GM20000 (cell line): ENCODE measurements around the gene TMEM165.
"Not testable (repeated sequence)": the region's sequence is repeated elsewhere in the genome, so short reads cannot be mapped to it uniquely, and the experiment has no call there.

Experiments
- DNase-seq: peaks from one replicate; pipeline ENCODE4 v3.0.0; 2012; ENCODE audit warnings: low spot score
- CTCF ChIP-seq: IDR thresholded peaks from 2 replicates; pipeline ENCODE4 v1.5.1; 2012; ENCODE audit warnings: mild to moderate bottlenecking, control low read depth; ENCODE audit errors: extremely low read depth, missing control alignments

TMEM165 gene, protein sequence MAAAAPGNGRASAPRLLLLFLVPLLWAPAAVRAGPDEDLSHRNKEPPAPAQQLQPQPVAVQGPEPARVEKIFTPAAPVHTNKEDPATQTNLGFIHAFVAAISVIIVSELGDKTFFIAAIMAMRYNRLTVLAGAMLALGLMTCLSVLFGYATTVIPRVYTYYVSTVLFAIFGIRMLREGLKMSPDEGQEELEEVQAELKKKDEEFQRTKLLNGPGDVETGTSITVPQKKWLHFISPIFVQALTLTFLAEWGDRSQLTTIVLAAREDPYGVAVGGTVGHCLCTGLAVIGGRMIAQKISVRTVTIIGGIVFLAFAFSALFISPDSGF

GRCh38 chr4:55395529-55396307, at the start of gene TMEM165:
Gene TMEM165 (plus strand): TSS chr4:55395957. CDS start chr4:55396190, 233 bp downstream.
- DNase-seq = peak; percentile 95
- TF ChIP-seq CTCF = no peak

DNA sequence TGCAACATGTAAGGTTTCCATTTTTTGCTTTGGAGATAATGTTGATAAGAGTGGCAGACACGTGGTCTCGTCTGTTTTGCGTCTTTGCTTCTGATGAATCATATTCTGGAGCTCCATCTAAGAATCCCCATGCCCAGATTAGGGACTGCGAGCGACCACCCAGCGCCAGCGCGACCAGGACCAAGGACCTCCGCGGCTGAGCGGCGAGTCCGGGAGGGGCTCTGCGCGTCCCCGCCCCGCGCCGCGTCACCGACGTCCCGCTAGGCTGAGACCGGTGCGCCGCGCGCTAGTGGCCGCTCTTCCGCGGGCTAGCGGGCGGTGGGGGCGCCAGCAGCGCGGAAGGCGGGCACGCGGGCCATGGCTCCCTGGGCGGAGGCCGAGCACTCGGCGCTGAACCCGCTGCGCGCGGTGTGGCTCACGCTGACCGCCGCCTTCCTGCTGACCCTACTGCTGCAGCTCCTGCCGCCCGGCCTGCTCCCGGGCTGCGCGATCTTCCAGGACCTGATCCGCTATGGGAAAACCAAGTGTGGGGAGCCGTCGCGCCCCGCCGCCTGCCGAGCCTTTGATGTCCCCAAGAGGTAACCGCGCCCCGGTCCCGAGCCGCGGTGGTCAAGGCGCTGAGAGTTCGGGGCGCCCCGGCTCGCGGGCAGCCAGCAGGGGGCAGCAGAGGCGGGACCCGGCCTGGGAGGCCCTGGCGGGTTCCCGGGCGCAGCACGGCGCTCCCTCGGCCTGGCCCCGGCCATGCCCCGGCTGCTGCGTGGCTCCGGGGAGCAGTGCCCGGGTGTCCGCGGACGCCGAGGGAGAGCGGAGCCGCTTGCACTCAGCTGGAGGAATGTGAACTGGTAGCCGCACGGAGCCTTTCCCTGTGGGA, 49.5 kb upstream of the TMEM165 start, which contains the start of gene SRD5A3:
Gene SRD5A3, plus strand, starts transcription at position 263 of the 871 bp plus-strand sequence. Its CDS starts 95 bp downstream, at position 358.
- peak; percentile 94 for DNase-seq
- TF ChIP-seq CTCF = peak; percentile 84

DNA sequence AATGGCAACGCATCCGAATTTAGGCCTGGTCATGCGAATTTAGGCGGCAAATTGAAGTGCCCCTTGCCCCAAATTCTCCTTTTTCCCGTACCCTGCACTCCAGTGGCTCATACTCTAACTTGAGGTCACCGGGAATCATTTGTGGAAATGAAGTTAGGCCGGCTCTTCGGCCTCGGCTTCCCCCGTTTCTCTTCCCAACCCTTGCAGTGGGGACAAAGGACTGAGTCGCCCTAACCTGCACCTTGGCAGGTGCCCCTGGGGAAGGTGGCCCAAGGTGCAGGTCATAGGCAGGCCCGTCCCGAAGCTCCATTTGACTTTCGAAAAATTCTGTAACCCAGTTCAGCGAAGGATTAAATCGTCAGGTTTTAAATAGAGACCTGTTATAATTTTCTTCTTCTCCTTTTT, 48.9 kb upstream of the TMEM165 start:
- no peak for TF ChIP-seq CTCF
- peak; percentile 17 for DNase-seq

GRCh38 chr4:55347610-55348228, 48.0 kb upstream of the TMEM165 start:
- no peak for DNase-seq
- no peak for TF ChIP-seq CTCF

DNA sequence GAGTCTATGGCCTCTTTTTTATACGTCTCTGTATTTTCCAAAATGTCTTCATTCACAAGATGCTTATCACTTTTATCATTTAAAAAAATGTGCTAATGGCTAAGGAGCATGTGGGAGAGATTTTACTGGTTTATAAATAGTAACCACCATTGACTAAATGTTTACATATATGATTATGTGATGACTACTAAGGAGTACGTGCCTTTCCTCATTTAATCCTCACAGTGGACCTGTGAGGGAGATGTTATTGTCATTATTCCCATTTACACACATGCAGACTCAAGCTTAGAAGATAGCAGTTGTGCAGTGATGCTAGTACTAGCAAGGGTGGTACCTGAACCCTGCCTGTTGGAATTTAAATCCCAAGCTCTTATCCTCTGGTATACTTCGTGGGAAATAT, 47.3 kb upstream of the TMEM165 start:
- DNase-seq = no peak
- no peak for TF ChIP-seq CTCF

- not testable (repeated sequence) for DNase-seq
These were observed 44.9 kb upstream of the TMEM165 start for GRCh38 chr4:55350870-55351269.

GRCh38 chr4:55351824-55352223, 43.9 kb upstream of the TMEM165 start:
- no peak for TF ChIP-seq CTCF
- DNase-seq = no peak
